HG02852 (cell line): ENCODE measurements around the gene SPATA18.
A peak's percentile ranks its signal among the peaks of the same experiment; 100 is the strongest.
"Not testable (repeated sequence)": the region's sequence is repeated elsewhere in the genome, so short reads cannot be mapped to it uniquely, and the experiment has no call there.

Experiments
- ATAC-seq: cut with Tn5 transposase; IDR thresholded peaks from one replicate; pipeline ENCODE4 v1.9.1; 2021; ENCODE audit warnings: mild to moderate bottlenecking, moderate library complexity; ENCODE audit not compliant: unreplicated experiment

SPATA18 gene

GRCh38 chr4:52051615-52052474 is 741 bp downstream of the SPATA18 start:
- ATAC-seq: peak; percentile 52

GRCh38 chr4:52052475-52052780 is 1.3 kb downstream of the SPATA18 start:
- peak; percentile 64 for ATAC-seq

- no peak for ATAC-seq
Measured at GRCh38 chr4:52054254-52054653, 3.1 kb downstream of the SPATA18 start.

- no peak for ATAC-seq
Measured at GRCh38 chr4:52057196-52057595, 6.1 kb downstream of the SPATA18 start.

GRCh38 chr4:52058275-52058674 is 7.2 kb downstream of the SPATA18 start:
- no peak for ATAC-seq

GRCh38 chr4:52059372-52059771 is 8.3 kb downstream of the SPATA18 start:
- no peak for ATAC-seq

- no peak for ATAC-seq
Measured at GRCh38 chr4:52069571-52069970, 18.5 kb downstream of the SPATA18 start.

- ATAC-seq: no peak
Measured at GRCh38 chr4:52071791-52072546, 20.9 kb downstream of the SPATA18 start.

- ATAC-seq: no peak
Measured at GRCh38 chr4:52076731-52077130, 25.6 kb downstream of the SPATA18 start.

GRCh38 chr4:52079659-52080058 is 28.6 kb downstream of the SPATA18 start:
- ATAC-seq: no peak

GRCh38 chr4:52081216-52081615 is 30.1 kb downstream of the SPATA18 start:
- ATAC-seq: no peak

- not testable (repeated sequence) for ATAC-seq
Measured at GRCh38 chr4:52086425-52086824, 35.3 kb downstream of the SPATA18 start.

- ATAC-seq: no peak
Measured at GRCh38 chr4:52091801-52092200, 40.7 kb downstream of the SPATA18 start.

- no peak for ATAC-seq
Measured at GRCh38 chr4:52093466-52093865, 42.4 kb downstream of the SPATA18 start.

- no peak for ATAC-seq
Measured at GRCh38 chr4:52094376-52095145, 43.5 kb downstream of the SPATA18 start.

- ATAC-seq: no peak
Measured at GRCh38 chr4:52095374-52095773, 44.3 kb downstream of the SPATA18 start.

- ATAC-seq: no peak
Measured at GRCh38 chr4:52096048-52096447, 44.9 kb downstream of the SPATA18 start.

- no peak for ATAC-seq
Measured at GRCh38 chr4:52098618-52099017, 47.5 kb downstream of the SPATA18 start.

GRCh38 chr4:52099860-52100461 is 48.9 kb downstream of the SPATA18 start:
- ATAC-seq: no peak

GRCh38 chr4:52102587-52102986 is 51.5 kb downstream of the SPATA18 start:
- no peak for ATAC-seq

- ATAC-seq: no peak
Measured at GRCh38 chr4:52103319-52103718, 52.2 kb downstream of the SPATA18 start.
